OCI-LY7 (cell line): Measurements from ENCODE around the gene NOTCH3. TPM values are rescaled to one million over a fixed set of nuclear protein-coding genes. Genes with fewer than 3 reads are reported as not detected.

Experiments used
- BruUV-seq: library from RNA; stranded (reverse); fragments of 400-500 nt; replicated peaks from 2 replicates; lab custom pipeline; 2021; lab: Mats Ljungman, UMichigan
- CTCF ChIA-PET: fragments of 300-600 bp; sonication (Branson Sonifier 250); formaldehyde crosslinking; loops from one replicate; lab custom pipeline; 2022; ENCODE audit warnings: antibody characterized with exemption; ENCODE audit not compliant: unreplicated experiment; lab: Charles Lee
- POLR2A ChIA-PET: fragments of 300-600 bp; sonication (Branson Sonifier 250); formaldehyde crosslinking; loops from one replicate; lab custom pipeline; 2022; ENCODE audit warnings: antibody characterized with exemption; lab: Charles Lee
- DNase-seq: peaks from one replicate; pipeline ENCODE4 v3.0.0-alpha.2; 2015; ENCODE audit warnings: low spot score
- H2AFZ ChIP-seq: fragments of 200-600 bp; sonication (generic), shearing (Covaris generic); 2 replicates; pipeline ENCODE4 v1.6.1; 2014; ENCODE audit warnings: mild to moderate bottlenecking, antibody characterized with exemption, low read length, moderate library complexity
- H3K27ac ChIP-seq: fragments of 200-600 bp; sonication (generic); 2 replicates; pipeline ENCODE4 v1.5.1; 2014; ENCODE audit warnings: mixed run types, low read depth, mild to moderate bottlenecking, moderate library complexity, low read length, inconsistent platforms; ENCODE audit not compliant: poor library complexity, severe bottlenecking
- H3K36me3 ChIP-seq: fragments of 200-600 bp; sonication (generic); 2 replicates; pipeline ENCODE4 v1.6.1; 2014; ENCODE audit warnings: mild to moderate bottlenecking, antibody characterized with exemption, low read length, moderate library complexity, mixed read lengths; ENCODE audit not compliant: insufficient read depth
- H3K4me1 ChIP-seq: fragments of 200-600 bp; sonication (generic); 2 replicates; pipeline ENCODE4 v1.5.1; 2014; ENCODE audit warnings: mild to moderate bottlenecking, low read length; ENCODE audit not compliant: insufficient read depth, poor library complexity, severe bottlenecking
- H3K4me2 ChIP-seq: fragments of 200-600 bp; sonication (generic); 2 replicates; pipeline ENCODE4 v1.6.1; 2014; ENCODE audit warnings: mild to moderate bottlenecking, low read length
- H3K4me3 ChIP-seq: fragments of 200-600 bp; sonication (generic); 2 replicates; pipeline ENCODE4 v1.5.1; 2014; ENCODE audit warnings: mild to moderate bottlenecking, low read depth, low read length; ENCODE audit not compliant: poor library complexity, severe bottlenecking
- H3K79me2 ChIP-seq: fragments of 200-600 bp; sonication (generic); 2 replicates; pipeline ENCODE4 v1.6.1; 2016; ENCODE audit warnings: low read depth, mild to moderate bottlenecking, low read length, moderate library complexity, mixed read lengths; ENCODE audit not compliant: insufficient read depth
- H3K9me2 ChIP-seq: fragments of 200-600 bp; sonication (generic); 2 replicates; pipeline ENCODE4 v1.6.1; 2016; ENCODE audit warnings: mild to moderate bottlenecking, low read length, mixed read lengths; ENCODE audit not compliant: insufficient read depth
- H3K9me3 ChIP-seq: fragments of 200-600 bp; sonication (generic); 2 replicates; pipeline ENCODE4 v1.6.1; 2014; ENCODE audit warnings: mild to moderate bottlenecking, mixed run types, low read length, mixed read lengths
- H4K20me1 ChIP-seq: fragments of 200-600 bp; sonication (generic); 2 replicates; pipeline ENCODE4 v1.6.1; 2014; ENCODE audit warnings: mild to moderate bottlenecking, antibody characterized with exemption, low read length, moderate library complexity, mixed read lengths; ENCODE audit not compliant: insufficient read depth
- EZH2phosphoT487 ChIP-seq: fragments of 200-600 bp; sonication (generic); IDR thresholded peaks from 2 replicates; pipeline ENCODE4 v1.6.1; 2018; ENCODE audit warnings: low read depth, borderline replicate concordance, mild to moderate bottlenecking, mixed run types, antibody characterized with exemption, low read length, moderate library complexity, mixed read lengths
- intact Hi-C: fragments of 100-400 bp; cut with micrococcal nuclease; formaldehyde crosslinking; loops from one replicate; pipeline ENCODE4 v1.10.0; 2022; ENCODE audit not compliant: unreplicated experiment
- total RNA-seq, 2 experiments: library from RNA; depleted of rRNA in 1 of 2; stranded (reverse); fragments of >200 nt in 1 of 2; shearing (Covaris generic) in 1 of 2; gene quantifications; 2 replicates each; pipeline ENCODE4 v1.2.3, GENCODE V29; 2014 to 2022
- TF ChIP-seq, protein P1 (sequence below): fragments of 200-600 bp; sonication (generic); conservative IDR thresholded peaks from 2 replicates; pipeline ENCODE4 v1.5.1; 2014; ENCODE audit warnings: mild to moderate bottlenecking, antibody characterized with exemption, low read length, moderate library complexity, mixed read lengths

NOTCH3 gene
- total RNA-seq, 2 experiments from 2014 or later: 0.25 TPM; not detected in 1

DNA sequence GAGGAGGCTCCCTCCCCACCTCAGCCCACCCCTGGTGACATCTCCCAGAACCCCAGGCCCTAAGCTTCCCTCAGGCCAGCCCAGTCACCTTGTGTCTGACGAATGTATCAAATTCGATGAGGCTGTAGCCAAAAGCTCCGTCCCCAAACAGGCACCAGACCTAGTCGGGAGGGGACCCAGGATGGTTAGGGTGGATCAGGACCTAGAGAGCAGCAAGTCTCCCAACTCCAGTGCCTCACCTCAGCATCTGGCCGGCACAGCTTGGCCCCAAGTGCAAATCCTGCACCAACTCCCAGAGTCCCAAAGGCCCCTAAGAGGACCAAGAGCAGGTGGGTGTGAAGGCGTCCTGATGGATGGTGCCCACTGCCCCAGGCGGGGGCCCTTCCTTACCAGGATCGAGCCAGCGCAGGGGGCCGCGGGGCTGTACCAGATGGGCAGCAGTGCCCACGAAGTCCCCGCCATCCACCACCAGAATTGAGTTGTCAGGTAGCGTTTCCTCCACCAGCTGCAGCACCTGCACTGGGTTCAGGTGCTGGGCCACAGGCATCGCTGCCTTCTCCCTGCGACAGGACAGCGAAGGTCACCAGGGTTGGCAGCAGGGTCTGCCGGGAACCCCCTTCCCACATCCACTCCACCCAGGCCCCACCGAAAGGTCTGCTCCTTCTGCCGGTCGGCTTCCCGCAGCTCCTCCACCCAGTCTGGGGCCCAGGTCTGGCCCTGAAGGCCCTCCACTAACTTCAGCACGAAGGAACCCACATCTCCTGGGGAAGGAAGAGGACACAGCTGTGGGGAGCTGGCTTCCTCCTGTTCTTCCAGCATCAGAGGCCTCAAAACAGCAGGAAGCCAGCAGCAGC lies 84.8 kb downstream of the NOTCH3 start:
- DNase-seq: no peak
- BruUV-seq: no TSS peak
- H3K27ac ChIP-seq: no peak overlapping the region
- TF ChIP-seq, protein P1, sequence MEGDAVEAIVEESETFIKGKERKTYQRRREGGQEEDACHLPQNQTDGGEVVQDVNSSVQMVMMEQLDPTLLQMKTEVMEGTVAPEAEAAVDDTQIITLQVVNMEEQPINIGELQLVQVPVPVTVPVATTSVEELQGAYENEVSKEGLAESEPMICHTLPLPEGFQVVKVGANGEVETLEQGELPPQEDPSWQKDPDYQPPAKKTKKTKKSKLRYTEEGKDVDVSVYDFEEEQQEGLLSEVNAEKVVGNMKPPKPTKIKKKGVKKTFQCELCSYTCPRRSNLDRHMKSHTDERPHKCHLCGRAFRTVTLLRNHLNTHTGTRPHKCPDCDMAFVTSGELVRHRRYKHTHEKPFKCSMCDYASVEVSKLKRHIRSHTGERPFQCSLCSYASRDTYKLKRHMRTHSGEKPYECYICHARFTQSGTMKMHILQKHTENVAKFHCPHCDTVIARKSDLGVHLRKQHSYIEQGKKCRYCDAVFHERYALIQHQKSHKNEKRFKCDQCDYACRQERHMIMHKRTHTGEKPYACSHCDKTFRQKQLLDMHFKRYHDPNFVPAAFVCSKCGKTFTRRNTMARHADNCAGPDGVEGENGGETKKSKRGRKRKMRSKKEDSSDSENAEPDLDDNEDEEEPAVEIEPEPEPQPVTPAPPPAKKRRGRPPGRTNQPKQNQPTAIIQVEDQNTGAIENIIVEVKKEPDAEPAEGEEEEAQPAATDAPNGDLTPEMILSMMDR: no peak
- no peak for TF ChIP-seq EZH2phosphoT487
- intact Hi-C loops: no loop called here
- no peaks in the 10 kb centered on the region for H3K79me2 ChIP-seq
- H4K20me1 ChIP-seq: no peaks in the 10 kb centered on the region
- H3K36me3 ChIP-seq: peaks cover 63% of the 10 kb centered on the region
- H3K9me3 ChIP-seq: no peaks in the 10 kb centered on the region
- no peak overlapping the region for H3K4me2 ChIP-seq
- H3K4me3 ChIP-seq: no peak overlapping the region
- no peaks in the 10 kb centered on the region for H3K4me1 ChIP-seq
- ChIA-PET POLR2A (no interaction called here), CTCF (no interaction called here)
- H3K9me2 ChIP-seq: no peaks in the 10 kb centered on the region
- H2AFZ ChIP-seq: no peak overlapping the region

DNA sequence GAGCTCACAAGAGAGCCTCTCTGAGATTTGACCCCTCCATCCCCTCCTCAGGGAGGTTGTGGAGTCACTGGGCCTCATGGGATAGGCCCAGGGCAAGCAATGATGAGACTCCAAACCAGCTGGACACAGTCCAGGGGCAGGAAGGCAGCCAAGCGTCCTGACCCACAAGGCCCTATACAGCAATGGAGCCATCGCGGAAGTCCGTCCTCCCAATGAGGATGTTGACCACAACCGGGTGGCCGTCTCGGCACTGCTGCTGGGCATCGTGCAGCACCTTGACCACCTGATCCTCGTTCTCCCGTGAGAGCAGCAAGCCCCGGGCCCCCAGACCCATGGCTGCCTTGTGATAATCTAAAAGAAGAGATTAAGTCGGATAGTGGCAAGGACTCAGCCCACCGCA lies 85.7 kb downstream of the NOTCH3 start:
- H3K4me2 ChIP-seq: no peak overlapping the region
- intact Hi-C loops: no loop called here
- no peaks in the 10 kb centered on the region for H3K9me2 ChIP-seq
- H3K4me3 ChIP-seq: no peak overlapping the region
- no peak overlapping the region for H3K27ac ChIP-seq
- BruUV-seq: no TSS peak
- no peak for TF ChIP-seq EZH2phosphoT487
- TF ChIP-seq, protein P1: no peak
- no peak for DNase-seq
- POLR2A ChIA-PET: no interaction called here
- no peaks in the 10 kb centered on the region for H3K79me2 ChIP-seq
- no peaks in the 10 kb centered on the region for H4K20me1 ChIP-seq
- H3K9me3 ChIP-seq: no peaks in the 10 kb centered on the region
- H3K36me3 ChIP-seq: peaks cover 55% of the 10 kb centered on the region
- no peaks in the 10 kb centered on the region for H3K4me1 ChIP-seq
- CTCF ChIA-PET: no interaction called here
- H2AFZ ChIP-seq: no peak overlapping the region

DNA sequence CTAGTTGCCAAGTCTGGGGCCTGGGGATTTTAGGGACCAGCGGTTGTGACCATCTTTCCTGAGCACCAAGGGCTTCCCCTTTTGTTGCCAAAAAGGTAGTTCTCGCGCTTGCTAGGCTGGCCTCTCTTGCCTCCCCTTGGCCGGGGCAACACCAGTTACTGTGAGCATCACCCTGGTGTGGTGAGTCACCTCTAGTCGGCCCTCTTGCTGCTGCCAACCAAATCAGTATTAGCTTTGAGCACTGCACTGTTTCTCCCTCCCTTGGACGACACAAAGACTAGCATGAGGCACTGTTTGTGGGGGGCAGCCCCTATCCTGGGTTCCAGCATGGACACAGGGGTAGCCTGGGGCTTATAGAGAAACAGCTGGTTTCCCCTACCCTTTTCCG lies 86.6 kb downstream of the NOTCH3 start:
- DNase-seq: no peak
- Histone ChIP-seq H3K9me2 (no peaks in the 10 kb centered on the region), H4K20me1 (no peaks in the 10 kb centered on the region), H3K9me3 (no peaks in the 10 kb centered on the region), H3K27ac (no peak overlapping the region), H2AFZ (no peak overlapping the region), H3K79me2 (no peaks in the 10 kb centered on the region), H3K4me3 (no peak overlapping the region), H3K36me3 (peaks cover 45% of the 10 kb centered on the region), H3K4me1 (no peaks in the 10 kb centered on the region), H3K4me2 (no peak overlapping the region)
- ChIA-PET CTCF (no interaction called here), POLR2A (no interaction called here)
- TF ChIP-seq, protein P1: no peak
- TF ChIP-seq EZH2phosphoT487: no peak
- no TSS peak for BruUV-seq
- intact Hi-C loops: no loop called here
